Measurements from ENCODE around the gene MCM10. TPM values are rescaled to one million over a fixed set of nuclear protein-coding genes. Genes with fewer than 3 reads are reported as not detected.

Gene MCM10
- total RNA-seq, 1 experiment from 2014 or later: 22.8 TPM

DNA sequence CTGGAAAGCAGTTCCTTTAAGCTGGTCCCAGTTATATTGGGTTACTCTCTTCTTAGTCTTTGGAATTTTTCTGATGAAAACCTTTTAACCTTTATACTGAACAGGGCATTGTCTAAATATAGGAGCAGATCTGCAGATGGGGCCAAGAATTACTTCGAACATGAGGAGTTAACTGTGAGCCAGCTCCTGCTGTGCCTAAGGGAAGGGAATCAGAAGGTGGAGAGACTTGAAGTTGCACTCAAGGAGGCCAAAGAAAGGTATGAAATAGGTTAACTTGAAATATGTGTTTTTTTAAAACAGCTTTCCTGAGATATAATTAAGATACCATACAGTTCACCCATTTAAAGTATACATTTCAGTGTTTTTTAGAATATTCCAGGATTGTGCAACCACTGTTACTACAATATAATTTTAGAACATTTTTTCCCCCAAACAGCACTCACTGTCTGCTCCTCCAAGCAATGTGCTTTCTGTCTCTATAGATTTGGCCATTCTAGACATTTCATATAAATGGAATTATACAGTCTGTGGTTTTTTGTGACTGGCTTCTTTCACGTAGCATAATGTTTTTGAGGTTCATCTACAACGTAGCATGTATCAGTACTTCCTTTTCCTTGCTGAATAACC lies 42.5 kb upstream of the MCM10 start:
- in situ Hi-C loops (cut with HindIII; ENCODE audit: low pct_unique_long_range_greater_than_20kb, low sequenced_read_pairs): no loop called here
- ChIA-PET POLR2A (no interaction called here), CTCF (no interaction called here)
- H3K9me3 ChIP-seq (ENCODE audit: control insufficient read depth, insufficient read depth, low read depth, low read length): no peaks in the 10 kb centered on the region
- ATAC-seq (no peak), DNase-seq (ENCODE audit: low read depth, low spot score) (no peak)
- H3K36me3 ChIP-seq (ENCODE audit: control insufficient read depth, insufficient read depth, low read length): peaks cover 11% of the 10 kb centered on the region
- H3K4me3 ChIP-seq (ENCODE audit: low read depth in 2 of 2, low read length in 2 of 2): no peak overlapping the region
- no peaks in the 10 kb centered on the region for H3K4me1 ChIP-seq (ENCODE audit: control insufficient read depth, insufficient read depth, low read length)
- no TSS peak for BruUV-seq (replicated peaks)
- no peaks in the 10 kb centered on the region for H3K27me3 ChIP-seq (ENCODE audit: control insufficient read depth, insufficient read depth, low read length)
- H3K27ac ChIP-seq (ENCODE audit: low read length): no peak overlapping the region
- no peak for TF ChIP-seq SIN3A (IDR thresholded peaks at IDR 0.05; ENCODE audit: borderline replicate concordance, insufficient read depth, low read depth, low read length)
- no peak for TF ChIP-seq POLR2AphosphoS5 (IDR thresholded peaks at IDR 0.05; ENCODE audit: low read depth, low read length)
- TF ChIP-seq TCF7L2 (IDR thresholded peaks at IDR 0.05; ENCODE audit: low read depth, low read length): no peak
- TF ChIP-seq, protein P1, sequence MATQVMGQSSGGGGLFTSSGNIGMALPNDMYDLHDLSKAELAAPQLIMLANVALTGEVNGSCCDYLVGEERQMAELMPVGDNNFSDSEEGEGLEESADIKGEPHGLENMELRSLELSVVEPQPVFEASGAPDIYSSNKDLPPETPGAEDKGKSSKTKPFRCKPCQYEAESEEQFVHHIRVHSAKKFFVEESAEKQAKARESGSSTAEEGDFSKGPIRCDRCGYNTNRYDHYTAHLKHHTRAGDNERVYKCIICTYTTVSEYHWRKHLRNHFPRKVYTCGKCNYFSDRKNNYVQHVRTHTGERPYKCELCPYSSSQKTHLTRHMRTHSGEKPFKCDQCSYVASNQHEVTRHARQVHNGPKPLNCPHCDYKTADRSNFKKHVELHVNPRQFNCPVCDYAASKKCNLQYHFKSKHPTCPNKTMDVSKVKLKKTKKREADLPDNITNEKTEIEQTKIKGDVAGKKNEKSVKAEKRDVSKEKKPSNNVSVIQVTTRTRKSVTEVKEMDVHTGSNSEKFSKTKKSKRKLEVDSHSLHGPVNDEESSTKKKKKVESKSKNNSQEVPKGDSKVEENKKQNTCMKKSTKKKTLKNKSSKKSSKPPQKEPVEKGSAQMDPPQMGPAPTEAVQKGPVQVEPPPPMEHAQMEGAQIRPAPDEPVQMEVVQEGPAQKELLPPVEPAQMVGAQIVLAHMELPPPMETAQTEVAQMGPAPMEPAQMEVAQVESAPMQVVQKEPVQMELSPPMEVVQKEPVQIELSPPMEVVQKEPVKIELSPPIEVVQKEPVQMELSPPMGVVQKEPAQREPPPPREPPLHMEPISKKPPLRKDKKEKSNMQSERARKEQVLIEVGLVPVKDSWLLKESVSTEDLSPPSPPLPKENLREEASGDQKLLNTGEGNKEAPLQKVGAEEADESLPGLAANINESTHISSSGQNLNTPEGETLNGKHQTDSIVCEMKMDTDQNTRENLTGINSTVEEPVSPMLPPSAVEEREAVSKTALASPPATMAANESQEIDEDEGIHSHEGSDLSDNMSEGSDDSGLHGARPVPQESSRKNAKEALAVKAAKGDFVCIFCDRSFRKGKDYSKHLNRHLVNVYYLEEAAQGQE (IDR thresholded peaks at IDR 0.05; ENCODE audit: insufficient read depth in 1 of 2, low read depth in 2 of 2, low read length in 1 of 2): no peak
- TF ChIP-seq, protein P2, sequence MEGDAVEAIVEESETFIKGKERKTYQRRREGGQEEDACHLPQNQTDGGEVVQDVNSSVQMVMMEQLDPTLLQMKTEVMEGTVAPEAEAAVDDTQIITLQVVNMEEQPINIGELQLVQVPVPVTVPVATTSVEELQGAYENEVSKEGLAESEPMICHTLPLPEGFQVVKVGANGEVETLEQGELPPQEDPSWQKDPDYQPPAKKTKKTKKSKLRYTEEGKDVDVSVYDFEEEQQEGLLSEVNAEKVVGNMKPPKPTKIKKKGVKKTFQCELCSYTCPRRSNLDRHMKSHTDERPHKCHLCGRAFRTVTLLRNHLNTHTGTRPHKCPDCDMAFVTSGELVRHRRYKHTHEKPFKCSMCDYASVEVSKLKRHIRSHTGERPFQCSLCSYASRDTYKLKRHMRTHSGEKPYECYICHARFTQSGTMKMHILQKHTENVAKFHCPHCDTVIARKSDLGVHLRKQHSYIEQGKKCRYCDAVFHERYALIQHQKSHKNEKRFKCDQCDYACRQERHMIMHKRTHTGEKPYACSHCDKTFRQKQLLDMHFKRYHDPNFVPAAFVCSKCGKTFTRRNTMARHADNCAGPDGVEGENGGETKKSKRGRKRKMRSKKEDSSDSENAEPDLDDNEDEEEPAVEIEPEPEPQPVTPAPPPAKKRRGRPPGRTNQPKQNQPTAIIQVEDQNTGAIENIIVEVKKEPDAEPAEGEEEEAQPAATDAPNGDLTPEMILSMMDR (IDR thresholded peaks at IDR 0.05): no peak
- intact Hi-C loops (cut with micrococcal nuclease; ENCODE audit: unreplicated experiment): no loop called here

DNA sequence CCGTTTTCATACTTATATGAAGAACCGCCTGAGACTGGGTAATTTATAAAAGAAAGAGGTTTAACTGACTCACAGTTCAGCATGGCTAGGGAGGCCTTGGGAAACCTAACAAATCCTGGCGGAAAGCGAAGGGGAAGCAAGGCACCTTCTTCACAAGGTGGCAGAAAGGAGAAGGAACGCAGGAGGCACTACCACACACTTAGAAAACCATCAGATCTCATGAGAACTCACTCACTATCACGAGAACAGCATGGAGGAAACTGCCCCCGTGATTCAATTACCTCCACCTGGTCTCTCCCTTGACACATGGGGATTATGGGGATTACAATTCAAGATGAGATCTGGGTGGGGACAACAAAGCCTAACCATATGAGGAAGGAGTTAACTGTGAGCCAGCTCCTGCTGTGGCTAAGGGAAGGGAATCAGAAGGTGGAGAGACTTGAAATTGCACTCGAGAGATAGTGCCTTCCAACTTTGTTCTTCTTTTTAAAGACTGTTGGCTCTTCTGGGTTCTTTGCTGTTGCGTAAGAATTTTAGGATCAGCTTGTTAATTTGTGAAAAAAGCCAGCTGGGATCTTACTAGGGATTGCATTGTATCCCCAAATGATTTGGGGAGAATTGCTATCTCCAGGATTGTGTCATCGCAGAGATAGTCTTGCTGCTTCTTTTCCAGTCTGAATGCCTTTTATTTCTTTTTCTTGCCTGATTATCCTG lies 40.4 kb upstream of the MCM10 start:
- Histone ChIP-seq H3K9me3 (ENCODE audit: control insufficient read depth, insufficient read depth, low read depth, low read length) (no peaks in the 10 kb centered on the region), H3K4me3 (ENCODE audit: low read depth in 2 of 2, low read length in 2 of 2) (no peak overlapping the region), H3K27ac (ENCODE audit: low read length) (no peak overlapping the region), H3K4me1 (ENCODE audit: control insufficient read depth, insufficient read depth, low read length) (no peaks in the 10 kb centered on the region), H3K27me3 (ENCODE audit: control insufficient read depth, insufficient read depth, low read length) (no peaks in the 10 kb centered on the region), H3K36me3 (ENCODE audit: control insufficient read depth, insufficient read depth, low read length) (peaks cover 13% of the 10 kb centered on the region)
- no peak for ATAC-seq
- DNase-seq (ENCODE audit: low read depth, low spot score): no peak
- no TSS peak for BruUV-seq (replicated peaks)
- in situ Hi-C loops (cut with HindIII; ENCODE audit: low pct_unique_long_range_greater_than_20kb, low sequenced_read_pairs) (no loop called here), intact Hi-C loops (cut with micrococcal nuclease; ENCODE audit: unreplicated experiment) (no loop called here)
- POLR2A ChIA-PET: no interaction called here
- CTCF ChIA-PET: interaction anchor here (0.7 kb wide), 1 partner anchor 182 kb away, joined by 12 read pairs; no protein-coding TSS in a partner anchor
- TF ChIP-seq, protein P2 (IDR thresholded peaks at IDR 0.05): no peak
- no peak for TF ChIP-seq TCF7L2 (IDR thresholded peaks at IDR 0.05; ENCODE audit: low read depth, low read length)
- no peak for TF ChIP-seq POLR2AphosphoS5 (IDR thresholded peaks at IDR 0.05; ENCODE audit: low read depth, low read length)
- TF ChIP-seq SIN3A (IDR thresholded peaks at IDR 0.05; ENCODE audit: borderline replicate concordance, insufficient read depth, low read depth, low read length): no peak
- TF ChIP-seq, protein P1 (IDR thresholded peaks at IDR 0.05; ENCODE audit: insufficient read depth in 1 of 2, low read depth in 2 of 2, low read length in 1 of 2): no peak

All from Panc1 (cell line).